HG03354 (cell line): ENCODE measurements around the gene ZFHX3.
A peak's percentile ranks its signal among the peaks of the same experiment; 100 is the strongest.

Experiments
- ATAC-seq: cut with Tn5 transposase; IDR thresholded peaks from one replicate; pipeline ENCODE4 v1.9.1; 2021; ENCODE audit warnings: mild to moderate bottlenecking; ENCODE audit not compliant: unreplicated experiment, poor library complexity, severe bottlenecking

The ZFHX3 gene

DNA sequence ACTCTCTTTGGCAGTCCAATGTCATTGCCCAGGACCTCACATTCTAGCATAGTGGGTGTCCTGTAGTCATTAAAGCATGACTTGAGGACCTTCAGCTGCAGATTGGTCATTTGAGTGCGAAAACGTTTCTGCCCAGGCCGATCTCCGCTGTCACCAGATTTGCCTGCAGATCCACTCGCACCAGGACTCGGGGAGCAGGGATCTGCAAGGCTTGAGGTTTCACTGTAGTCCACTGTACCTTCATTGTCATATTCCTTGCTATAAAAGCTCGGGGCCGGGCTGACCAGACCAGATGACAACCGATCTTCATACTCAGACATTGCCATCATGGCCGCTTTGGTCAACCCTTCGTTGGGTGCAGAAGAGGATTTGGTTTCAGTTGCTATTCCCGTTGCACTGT is 254.2 kb downstream of the ZFHX3 start:
- no peak for ATAC-seq

DNA sequence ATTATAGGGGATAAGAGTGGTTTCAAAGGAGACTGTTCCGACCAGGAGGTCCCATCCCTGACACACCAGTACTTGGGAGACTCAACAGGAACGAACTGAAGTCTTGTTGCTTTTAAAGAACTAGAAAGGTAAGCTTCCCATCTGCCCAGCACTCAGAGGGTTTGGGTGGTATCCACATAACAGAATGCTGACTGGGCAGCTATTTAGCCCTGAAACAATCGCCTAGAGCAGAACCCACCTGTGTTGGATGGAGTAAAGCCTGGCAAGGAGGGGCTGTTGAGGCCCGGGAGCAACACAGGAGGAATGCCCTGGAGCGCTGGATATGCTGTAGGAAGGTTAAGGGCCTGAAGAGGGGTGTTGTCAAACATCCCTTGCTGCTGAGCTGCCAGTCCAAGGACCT is 254.9 kb downstream of the ZFHX3 start:
- no peak for ATAC-seq

DNA sequence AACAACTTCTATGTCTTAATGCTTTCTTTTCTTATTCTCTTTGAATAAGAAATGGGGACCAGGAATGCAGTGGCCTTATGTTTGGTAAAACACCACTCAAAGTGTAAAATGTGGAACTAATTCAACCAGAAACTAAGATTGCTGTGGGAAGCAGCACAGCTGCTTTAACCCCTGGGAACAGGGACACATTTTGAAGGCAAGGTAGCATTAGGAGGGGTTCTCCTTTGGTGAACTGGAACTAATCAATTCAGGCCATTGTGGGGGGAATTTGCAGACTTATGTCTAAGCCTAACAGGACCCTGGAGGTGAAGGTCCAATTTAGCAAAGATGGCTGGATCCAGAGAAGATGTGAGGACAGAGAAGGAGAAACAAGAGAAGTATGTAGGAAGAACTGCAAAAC is 256.1 kb downstream of the ZFHX3 start:
- ATAC-seq: no peak

DNA sequence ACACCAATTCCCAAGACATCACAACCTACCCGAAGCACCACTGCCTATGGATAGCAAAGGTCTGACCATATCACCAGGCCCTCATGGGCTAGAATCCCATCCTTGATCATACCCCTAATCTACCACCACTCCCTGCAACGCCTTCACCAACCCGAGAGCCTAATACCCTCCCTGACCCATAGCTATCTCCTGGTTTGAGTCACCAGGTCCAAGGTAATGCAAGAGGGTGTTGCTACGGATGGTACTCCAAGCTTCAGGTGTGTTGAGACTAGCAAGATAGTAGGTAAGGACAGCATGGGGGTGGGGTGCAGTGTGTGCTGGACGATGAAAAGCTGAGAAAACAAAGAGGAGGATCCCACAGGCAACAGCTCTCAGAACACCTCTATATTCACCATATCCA is 258.0 kb downstream of the ZFHX3 start:
- no peak for ATAC-seq

DNA sequence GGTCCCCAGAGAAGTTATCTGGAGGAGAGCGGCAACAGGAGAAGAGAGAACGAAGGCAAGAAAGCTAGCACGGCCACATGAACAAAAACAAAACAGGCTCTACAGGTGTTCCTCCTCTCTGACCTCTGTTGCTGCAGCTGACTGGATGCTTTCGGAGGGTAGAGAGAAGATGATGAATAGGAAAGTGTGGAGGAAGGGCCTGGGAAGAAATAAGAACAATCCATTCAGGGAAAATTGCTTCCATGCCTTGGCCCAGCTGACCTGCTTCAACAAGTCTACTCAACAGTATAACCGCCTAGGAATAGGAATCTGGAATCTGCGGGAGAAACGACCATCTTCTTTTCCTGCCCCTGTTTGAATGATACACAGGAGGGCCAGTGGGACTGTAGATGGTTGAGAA is 258.5 kb downstream of the ZFHX3 start:
- ATAC-seq: no peak

DNA sequence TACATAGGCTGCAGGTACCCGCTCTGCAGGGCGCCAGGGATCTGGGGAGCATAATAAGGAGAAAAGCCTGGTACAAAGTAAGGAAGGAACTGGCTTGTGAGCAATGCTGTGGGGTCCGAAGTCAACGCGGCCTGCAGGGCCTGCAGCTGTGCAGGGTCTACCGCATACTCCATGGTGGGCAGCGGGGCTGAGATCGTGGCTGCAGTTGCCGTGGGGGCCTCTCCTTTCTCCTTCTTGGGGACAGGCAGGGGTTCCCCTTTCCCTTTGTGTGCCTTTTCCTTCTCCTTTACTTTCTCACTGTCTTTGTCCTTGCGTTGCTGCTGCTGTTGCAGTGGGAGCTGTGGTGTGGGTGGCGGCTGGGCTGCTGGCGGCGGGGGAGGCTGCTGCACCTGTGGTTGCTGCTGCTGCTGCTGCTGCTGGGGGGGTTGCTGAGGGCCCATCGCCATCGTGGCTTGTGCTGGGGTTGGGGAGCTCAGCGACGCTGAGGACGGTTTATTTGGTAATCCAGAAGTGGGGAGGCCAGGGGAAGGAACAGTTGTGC is 259.6 kb downstream of the ZFHX3 start:
- ATAC-seq: no peak

DNA sequence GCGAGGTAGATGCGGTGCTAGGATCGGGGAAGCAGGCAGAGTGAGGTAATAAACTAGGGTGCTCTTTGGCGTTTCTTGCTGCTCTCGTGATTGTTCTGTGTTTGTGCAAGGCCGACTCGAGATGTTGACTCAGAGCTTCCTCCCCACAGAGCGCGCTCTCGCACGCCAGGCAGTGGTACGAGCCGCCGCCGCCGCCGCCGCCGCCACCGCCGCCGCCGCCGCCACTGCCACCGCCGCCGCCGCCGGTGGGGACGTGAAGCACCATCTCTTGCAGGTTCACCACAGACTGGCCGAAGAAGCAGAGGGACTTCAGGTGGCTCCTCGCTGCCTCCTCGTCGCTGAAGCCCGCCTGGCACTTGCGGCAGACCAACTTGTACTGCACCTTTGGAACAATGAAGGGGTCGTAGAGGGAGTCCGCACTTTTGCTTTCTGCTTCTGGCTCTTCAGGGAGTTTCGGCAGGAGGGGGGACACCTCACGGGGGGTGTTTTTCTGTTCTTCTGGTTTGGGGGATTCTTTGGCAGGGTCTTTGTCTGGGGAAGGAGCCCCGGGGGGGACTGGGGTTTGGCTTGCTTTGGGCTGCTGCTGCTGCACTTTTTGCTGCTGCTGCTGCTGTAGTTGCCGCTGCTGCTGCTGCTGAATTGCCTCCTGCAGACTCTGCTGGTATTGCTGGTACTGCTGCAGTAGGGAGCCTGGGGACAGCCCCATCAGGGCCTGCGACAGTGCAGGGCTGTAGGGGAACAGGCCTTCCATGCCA is 260.2 kb downstream of the ZFHX3 start:
- ATAC-seq: peak; percentile 91

DNA sequence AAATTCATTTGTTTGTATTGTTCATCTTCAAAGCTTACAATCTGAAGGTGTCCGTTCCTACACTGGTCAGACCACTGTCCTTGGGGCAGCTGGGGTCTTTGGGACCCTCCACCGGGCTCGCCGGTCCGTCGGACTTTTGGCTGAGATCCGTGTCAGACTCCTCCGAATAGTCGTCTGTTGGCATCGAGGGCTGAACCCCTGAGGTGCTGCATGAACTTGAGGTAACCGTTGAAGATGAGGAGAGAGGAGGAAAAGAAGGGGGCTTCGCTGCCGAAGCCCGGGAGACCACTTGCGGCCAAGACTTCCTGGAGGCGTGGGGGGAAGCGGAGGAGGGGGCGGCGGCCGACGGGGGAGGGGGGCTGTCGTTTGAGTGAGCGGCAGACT is 260.8 kb downstream of the ZFHX3 start:
- ATAC-seq: no peak

DNA sequence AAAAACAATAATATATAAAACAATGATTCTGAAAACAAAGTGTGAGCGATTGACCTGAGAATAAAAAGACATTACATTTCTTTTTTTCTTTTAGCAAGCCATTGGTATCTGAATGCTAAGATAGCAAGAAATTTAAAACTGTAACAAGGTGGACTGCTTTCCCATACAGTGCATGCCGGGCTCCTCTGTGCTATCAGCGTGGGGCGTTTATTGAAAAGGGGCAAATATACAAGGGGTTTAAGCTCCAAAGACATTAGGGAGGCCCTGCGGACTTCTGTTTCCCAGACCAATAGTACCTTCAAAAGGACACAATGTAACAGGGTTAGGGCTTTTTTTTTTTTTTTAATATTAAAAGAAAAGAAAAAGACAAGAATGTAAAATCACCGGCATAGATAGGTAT is 261.3 kb downstream of the ZFHX3 start:
- no peak for ATAC-seq

DNA sequence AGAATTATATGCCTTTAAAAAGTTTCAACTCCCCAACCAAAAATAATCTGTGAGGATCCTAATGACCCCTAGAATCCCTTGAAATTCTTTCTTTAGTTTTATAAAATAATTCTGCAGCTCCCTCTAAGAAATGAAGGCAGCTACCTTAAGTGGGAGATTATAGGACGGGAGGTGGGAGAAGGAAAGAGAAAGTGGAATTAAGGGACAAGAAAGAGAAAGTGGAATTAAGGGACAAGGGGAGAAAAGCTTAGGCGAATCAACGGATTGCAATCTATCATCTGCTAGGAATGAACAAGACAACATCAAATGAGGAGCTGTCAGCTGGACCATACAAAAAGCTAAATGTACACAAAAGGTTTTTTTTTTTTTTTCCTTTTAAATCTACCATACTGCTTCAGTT is 262.0 kb downstream of the ZFHX3 start:
- no peak for ATAC-seq

DNA sequence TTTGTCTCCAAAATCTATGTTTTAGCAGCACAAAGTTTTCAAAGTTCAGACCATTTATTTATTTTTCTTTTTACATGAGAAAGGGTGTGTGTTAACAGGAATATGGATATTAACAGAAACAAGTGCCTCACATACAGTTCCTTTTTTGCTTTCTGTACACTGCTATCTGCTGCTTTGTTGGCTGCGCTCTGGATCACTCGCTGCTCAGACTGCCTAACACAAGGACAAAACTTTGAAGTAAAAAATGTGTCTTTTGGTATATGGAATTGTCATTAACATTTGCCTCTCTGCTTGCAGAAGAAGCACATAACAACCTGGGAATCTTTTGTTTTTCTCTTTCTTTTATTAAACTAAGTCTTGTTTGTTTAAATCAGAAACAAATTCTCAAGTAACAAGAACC is 262.8 kb downstream of the ZFHX3 start:
- ATAC-seq: no peak

DNA sequence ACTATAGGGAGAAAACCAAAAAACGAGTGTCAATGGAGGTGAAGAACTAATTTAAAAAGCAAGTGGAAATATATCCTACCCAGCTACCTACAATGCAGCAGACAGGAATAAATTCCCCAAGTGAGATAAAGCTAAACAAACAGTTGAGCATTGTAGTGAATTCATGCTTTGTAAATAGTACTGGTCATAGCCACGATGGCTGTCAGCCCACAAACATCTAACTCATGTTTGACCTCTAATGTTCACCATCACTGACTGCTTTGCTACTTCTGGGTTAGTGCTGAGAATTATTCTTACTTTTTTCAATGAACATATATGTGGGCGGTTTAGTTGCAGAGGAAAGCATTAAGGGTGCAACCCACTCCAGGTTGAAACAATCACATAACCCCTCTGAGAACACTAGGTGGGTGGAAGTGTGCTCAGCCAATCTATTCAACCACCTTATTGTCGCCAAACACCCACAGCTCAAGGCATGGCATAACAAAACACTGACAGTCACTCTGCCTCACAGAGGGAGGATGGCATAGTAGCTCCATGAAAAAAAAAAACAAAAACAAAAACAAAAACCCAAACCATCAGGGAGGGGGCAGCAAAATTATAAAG is 264.1 kb downstream of the ZFHX3 start:
- ATAC-seq: no peak

DNA sequence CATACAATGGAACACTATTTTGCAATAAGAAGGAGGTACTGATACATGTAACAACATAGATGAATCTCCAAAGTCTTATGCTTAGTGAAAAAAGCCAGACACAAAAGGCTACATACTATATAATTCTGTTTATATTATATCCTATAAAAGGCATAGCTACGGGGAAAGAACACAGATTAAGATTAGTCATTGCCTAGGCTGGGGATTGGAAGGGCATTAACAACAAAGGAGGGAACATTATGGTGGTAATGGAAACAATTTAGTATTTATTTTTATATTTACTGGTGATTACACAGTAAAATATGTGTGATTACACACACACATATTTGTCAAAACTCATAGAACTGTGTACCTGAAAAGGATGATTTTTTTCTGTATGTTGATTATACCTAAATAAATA is 278.1 kb downstream of the ZFHX3 start:
- ATAC-seq: no peak

DNA sequence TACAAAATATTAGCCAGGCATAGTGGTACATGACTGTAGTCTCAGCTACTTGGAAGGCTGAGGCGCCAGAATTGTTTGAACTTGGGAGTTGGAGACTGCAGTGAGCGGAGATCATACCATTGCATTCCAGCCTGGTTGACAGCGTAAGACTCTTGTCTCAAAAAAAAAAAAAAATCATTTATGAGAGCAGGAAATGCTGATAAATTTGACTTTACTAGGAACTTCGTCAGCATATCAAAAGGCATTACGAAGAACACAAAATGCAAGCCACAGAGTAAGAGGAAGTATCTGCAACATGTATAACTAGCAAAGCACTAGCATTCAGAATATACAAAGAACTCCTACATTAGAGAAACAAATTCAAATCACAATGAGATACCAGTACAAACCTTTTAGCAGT is 279.3 kb downstream of the ZFHX3 start:
- no peak for ATAC-seq

DNA sequence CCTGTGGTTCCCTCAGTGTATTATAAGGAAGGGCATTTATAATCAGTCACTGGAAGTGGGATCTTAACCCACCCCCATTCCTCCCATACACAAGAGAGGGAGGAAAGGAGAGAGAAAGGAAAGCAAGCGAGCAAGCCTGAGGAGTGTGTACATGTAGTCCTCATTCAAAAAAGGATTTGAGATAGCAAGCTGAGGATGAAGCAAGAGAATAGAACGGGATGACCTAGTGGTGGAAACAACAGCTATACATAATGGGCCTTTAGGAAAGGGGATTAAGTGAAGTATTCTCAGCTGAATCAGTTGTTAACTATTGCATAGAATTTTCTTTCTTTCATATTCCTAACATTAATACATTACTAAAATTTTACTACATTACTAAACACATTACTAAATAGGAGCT is 281.4 kb downstream of the ZFHX3 start:
- ATAC-seq: no peak

DNA sequence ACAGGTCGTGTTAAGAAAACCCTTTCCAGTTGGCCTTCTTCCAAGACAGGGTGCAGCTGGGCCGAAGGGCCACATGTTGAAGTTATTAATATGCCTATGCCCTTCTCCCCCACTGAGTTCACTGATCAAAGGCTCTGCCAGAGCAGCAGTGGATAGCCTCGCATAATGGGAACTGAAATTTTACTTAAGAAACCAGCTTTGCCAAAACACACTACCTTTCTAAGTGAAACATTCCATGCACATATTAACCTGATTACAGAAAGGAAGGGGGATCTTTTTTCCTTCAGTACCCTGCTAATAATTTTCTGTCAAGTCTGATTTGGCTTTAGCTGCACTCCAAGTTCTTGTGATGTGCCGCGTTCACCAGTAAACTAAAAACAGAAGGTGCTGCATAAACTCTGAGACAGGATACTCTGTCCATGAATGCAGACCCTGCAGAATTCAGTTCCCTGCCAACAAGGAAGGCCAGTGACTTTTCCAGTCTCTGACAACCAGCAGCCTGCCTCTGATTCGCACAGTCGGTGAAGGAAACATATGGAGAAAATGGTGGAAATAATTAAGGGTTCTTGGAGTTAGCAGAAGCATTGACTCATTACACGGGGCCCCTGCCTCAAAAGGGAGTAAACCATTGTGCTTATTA is 283.8 kb downstream of the ZFHX3 start:
- no peak for ATAC-seq

DNA sequence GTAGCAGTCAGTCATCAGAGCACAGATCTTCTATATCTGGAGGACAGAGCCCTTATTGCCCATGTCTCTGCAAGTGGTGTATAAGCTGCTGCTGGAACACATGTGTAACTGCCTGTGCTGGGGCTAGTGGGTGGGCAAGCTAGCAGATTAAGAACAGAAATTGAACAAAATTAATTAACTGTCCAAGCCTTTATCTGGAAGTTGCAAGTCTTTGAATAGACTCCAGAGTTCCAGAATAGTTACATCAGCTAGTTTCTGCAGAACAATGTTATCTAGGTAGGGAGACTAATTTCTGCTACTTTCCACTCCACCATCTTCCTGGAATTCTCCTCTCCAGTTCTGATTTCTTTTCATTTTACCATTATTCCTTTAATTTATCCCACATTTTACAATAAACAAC is 287.3 kb downstream of the ZFHX3 start:
- ATAC-seq: no peak

DNA sequence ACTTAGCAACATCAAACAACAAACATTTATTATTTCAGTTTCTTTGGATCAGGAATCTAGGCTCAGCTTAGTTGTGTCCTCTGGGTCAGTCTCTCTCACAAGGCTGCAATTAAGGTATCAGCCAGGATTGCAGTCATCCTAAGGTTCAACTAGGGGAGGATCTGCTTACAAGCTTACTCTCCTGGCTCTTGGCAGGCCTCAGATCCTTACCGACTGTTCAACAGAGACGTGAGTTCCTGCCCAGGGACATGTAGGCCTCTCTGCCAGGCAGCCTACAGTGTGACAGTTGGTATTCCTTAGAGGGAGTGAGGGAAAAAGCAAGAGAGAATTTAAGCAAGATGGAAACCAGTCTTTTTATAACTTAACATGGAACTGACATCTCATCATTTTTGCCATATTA is 294.0 kb downstream of the ZFHX3 start:
- ATAC-seq: no peak

DNA sequence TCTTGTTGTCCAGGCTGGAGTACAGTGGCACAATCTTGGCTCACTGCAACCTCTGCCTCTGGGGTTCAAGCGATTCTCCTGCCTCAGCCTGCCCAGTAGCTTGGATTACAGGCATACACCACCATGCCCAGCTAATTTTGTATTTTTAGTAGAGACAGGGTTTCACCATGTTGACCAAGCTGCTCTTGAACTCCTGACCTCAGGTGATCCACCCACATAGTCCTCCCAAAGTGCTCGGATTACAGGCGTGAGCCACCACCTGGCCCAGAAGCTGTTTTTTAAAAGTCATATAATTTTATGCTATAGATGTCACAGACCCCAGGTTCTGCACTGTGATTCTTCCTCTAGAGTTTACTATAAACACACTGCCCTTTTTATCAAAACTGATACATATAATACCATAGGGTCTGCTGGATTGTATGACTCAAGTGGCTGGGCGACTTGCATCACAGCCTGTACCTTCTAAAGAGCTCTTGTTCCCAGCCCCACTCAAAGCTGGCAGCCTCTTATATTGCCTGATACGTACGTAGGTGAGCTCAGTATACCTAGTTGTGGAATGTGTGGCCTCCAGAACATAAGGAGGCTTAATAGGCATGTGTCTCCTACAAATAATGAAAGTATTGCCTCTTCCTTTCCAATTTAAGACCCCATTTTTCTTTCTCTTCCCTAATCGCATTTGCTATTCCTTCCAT is 295.8 kb downstream of the ZFHX3 start:
- no peak for ATAC-seq

DNA sequence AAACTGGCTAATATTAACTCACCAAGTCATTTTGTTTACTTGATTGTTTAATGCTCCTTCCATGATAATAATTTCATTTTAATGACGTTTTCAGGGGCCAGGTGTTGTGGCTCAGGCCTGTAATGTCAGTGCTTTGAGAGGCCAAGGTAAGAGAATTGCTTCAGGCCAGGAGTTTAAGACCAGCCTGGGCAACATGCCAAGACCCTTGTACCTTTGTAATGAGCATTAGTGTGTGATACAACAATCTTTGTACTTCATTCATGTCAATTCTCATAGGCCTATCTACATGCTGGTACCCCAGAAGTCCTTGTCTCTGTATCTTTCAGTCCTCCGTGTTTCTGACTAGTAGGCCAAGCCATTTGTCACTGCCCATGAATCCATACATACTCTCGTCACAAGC is 296.9 kb downstream of the ZFHX3 start:
- no peak for ATAC-seq

DNA sequence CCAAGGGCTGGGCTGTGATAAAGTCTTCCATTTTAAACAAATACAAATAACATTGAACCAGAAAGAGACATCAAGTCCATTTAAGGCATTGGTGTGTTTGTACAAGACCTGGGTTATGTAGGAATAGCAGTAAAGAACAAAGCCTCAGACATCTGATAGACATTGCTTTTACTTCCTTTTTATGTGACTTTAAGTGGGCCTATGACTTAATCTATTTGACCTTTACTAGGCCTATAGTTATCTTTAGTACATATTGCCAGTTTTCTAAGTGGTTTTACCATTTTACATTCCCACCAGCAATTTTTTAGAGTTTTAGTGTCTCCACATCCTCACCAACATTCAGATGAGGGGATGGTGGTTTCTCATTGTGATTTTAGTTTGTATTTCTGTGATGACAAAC is 298.8 kb downstream of the ZFHX3 start:
- no peak for ATAC-seq
